GM12878 (cell line): ENCODE measurements around the gene SYTL4. TPM values are rescaled to one million over a fixed set of nuclear protein-coding genes. Genes with fewer than 3 reads are reported as not detected.

Experiments
- ATAC-seq: fragments of 200-7000 bp; cut with Tn5 transposase; 3 replicates; pipeline ENCODE4 v1.9.1; 2020; ENCODE audit warnings: mild to moderate bottlenecking, moderate library complexity
- BruUV-seq: library from RNA; stranded (reverse); fragments of 400-500 nt; replicated peaks from 2 replicates; lab custom pipeline; 2021; lab: Mats Ljungman, UMichigan
- CTCF ChIA-PET: fragments of 300-600 bp; sonication (Branson Sonifier 250); formaldehyde crosslinking; extraction: SDS; loops from one replicate; lab custom pipeline; 2021; ENCODE audit warnings: inconsistent platforms; lab: Yijun Ruan, JAX
- POLR2A ChIA-PET: fragments of 350-600 bp; formaldehyde crosslinking; extraction: SDS; loops from one replicate; lab custom pipeline; 2021; ENCODE audit warnings: inconsistent platforms; lab: Charles Lee
- RAD21 ChIA-PET: fragments of 300-600 bp; sonication (Branson Sonifier 250); formaldehyde crosslinking; loops from one replicate; lab custom pipeline; 2023; ENCODE audit warnings: antibody characterized with exemption; ENCODE audit not compliant: unreplicated experiment; lab: Charles Lee
- SMC1A ChIA-PET: fragments of 300-600 bp; sonication (Branson Sonifier 250); formaldehyde crosslinking; loops from one replicate; lab custom pipeline; 2023; ENCODE audit not compliant: unreplicated experiment, uncharacterized antibody; lab: Charles Lee
- DNase-seq: peaks from one replicate; pipeline ENCODE4 v3.0.0-alpha.2; 2011; ENCODE audit warnings: low read depth, low spot score
- FAIRE-seq: peaks from 3 replicates; lab custom pipeline; 2011; peaks lifted over from hg19 to GRCh38; lab: Jason Lieb, UNC
- H2AFZ ChIP-seq: 2 replicates; pipeline ENCODE4 v1.6.0; 2011; ENCODE audit warnings: low read depth, low read length, control low read depth; ENCODE audit not compliant: control insufficient read depth
- H3K27ac ChIP-seq: 2 replicates; pipeline ENCODE4 v1.5.1; 2011; ENCODE audit warnings: control low read depth; ENCODE audit not compliant: control insufficient read depth, insufficient read depth
- H3K27me3 ChIP-seq, 2 experiments: replicated peaks in 1 of 2; 2 replicates each; pipeline versions ENCODE4 v1.6.0 to v1.6.1; 2011; ENCODE audit warnings: low read length in 1 of 2; ENCODE audit not compliant: control insufficient read depth in 2 of 2, insufficient read depth in 2 of 2
- H3K36me3 ChIP-seq, 2 experiments: 2 replicates each; pipeline ENCODE4 v1.5.1; 2011; ENCODE audit warnings: low read length in 1 of 2; ENCODE audit not compliant: control insufficient read depth in 2 of 2, insufficient read depth in 2 of 2
- H3K4me1 ChIP-seq: 2 replicates; pipeline ENCODE4 v1.6.1; 2011; ENCODE audit warnings: mild to moderate bottlenecking, low read length, moderate library complexity, mixed read lengths; ENCODE audit not compliant: control insufficient read depth, insufficient read depth
- H3K4me2 ChIP-seq: 2 replicates; pipeline ENCODE4 v1.6.0; 2011; ENCODE audit warnings: control low read depth; ENCODE audit not compliant: control insufficient read depth, insufficient read depth
- H3K4me3 ChIP-seq: fragments of 200-600 bp; sonication (generic); 2 replicates; pipeline ENCODE4 v1.5.1; 2016
- H3K79me2 ChIP-seq: 2 replicates; pipeline ENCODE4 v1.6.0; 2011; ENCODE audit warnings: low read length; ENCODE audit not compliant: control insufficient read depth, insufficient read depth
- H3K9ac ChIP-seq: 2 replicates; pipeline ENCODE4 v1.8.0; 2011; ENCODE audit warnings: low read length, control low read depth, mixed read lengths; ENCODE audit not compliant: control insufficient read depth, insufficient read depth
- H3K9me3 ChIP-seq: replicated peaks from 3 replicates; pipeline ENCODE4 v1.5.1; 2011; ENCODE audit warnings: mild to moderate bottlenecking, low read length; ENCODE audit not compliant: control insufficient read depth, insufficient read depth
- H4K20me1 ChIP-seq: 2 replicates; pipeline ENCODE4 v1.6.0; 2011; ENCODE audit not compliant: control insufficient read depth, insufficient read depth
- ASH2L ChIP-seq: fragments of 300-600, 200-600 bp; sonication (generic); IDR thresholded peaks from 2 replicates; pipeline ENCODE4 v1.6.1; 2017; ENCODE audit warnings: low read depth, mild to moderate bottlenecking, borderline replicate concordance
- FOXK2 ChIP-seq: fragments of 450-650 bp; IDR thresholded peaks from 2 replicates; pipeline ENCODE4 v1.6.1; 2017; ENCODE audit warnings: mild to moderate bottlenecking, moderate library complexity
- RAD21 ChIP-seq: IDR thresholded peaks from 2 replicates; pipeline ENCODE4 v1.6.1; 2011; ENCODE audit warnings: mild to moderate bottlenecking, low read depth, low read length, moderate library complexity; ENCODE audit not compliant: insufficient read depth
- SMC3 ChIP-seq: IDR thresholded peaks from 2 replicates; pipeline ENCODE4 v1.6.1; 2011; ENCODE audit warnings: low read length, improper control_type of control experiment, borderline replicate concordance
- YBX1 ChIP-seq: fragments of 450-650 bp; IDR thresholded peaks from 2 replicates; pipeline ENCODE4 v1.6.1; 2016; ENCODE audit warnings: antibody characterized with exemption
- WGBS: methylation state at CpG from one replicate; pipeline ENCODE4 v1.1.6; 2016; ENCODE audit warnings: low lambda C conversion rate; ENCODE audit not compliant: insufficient replicate concordance, insufficient coverage; ENCODE audit errors: missing lambda C conversion rate; 5-methylcytosine and 5-hydroxymethylcytosine counted together
- in situ Hi-C: fragments of 300-500 bp; cut with MboI; formaldehyde crosslinking; loops from 9 replicates; pipeline ENCODE4 v1.14.3; 2018; ENCODE audit warnings: mixed read lengths
- intact Hi-C: fragments of 100-400 bp; cut with micrococcal nuclease; formaldehyde crosslinking; loops from one replicate; pipeline ENCODE4 v1.14.2; 2022; ENCODE audit not compliant: unreplicated experiment
- polyA plus RNA-seq, 11 experiments: library from polyadenylated mRNA; depleted of rRNA in 4 of 11; unstranded in 6 of 11; stranded (reverse) in 5 of 11; fragments of >200 nt; fragmentation: Nextera tagmentation in 4 of 11; fragmentation: Illumina TruSeq in 1 of 11; extraction: Ambion mirVana in 4 of 11; extraction: Trizol in 1 of 11; gene quantifications; 1 replicate in 1 of 11; 2 replicates in 10 of 11; pipeline versions ENCODE4 v1.2.1 to v1.2.3, GENCODE V29; 2011 to 2016; ENCODE audit warnings: inconsistent platforms in 2 of 11, missing spikeins in 2 of 11, low read depth in 1 of 11
- total RNA-seq, 4 experiments: library from RNA; depleted of rRNA in 3 of 4; stranded (reverse); fragments of >200 nt in 3 of 4; fragmentation: Illumina TruSeq in 1 of 4; extraction: Trizol in 1 of 4; gene quantifications; 2 replicates each; pipeline versions ENCODE4 v1.2.1 to v1.2.3, GENCODE V29; 2013 to 2021
- TF ChIP-seq, protein P1 (sequence below): fragments of 450-650 bp; formaldehyde crosslinking; IDR thresholded peaks from 2 replicates; pipeline ENCODE4 v1.4.0; 2022; ENCODE audit warnings: mild to moderate bottlenecking, moderate library complexity

Gene SYTL4
- total and polyA plus RNA-seq, 10 of the 15 experiments (the other 5 are each of a cell fraction or from before 2014, with no cell fraction given), result 0.07 to 0.74 (median 0.19) TPM; not detected in 2

DNA sequence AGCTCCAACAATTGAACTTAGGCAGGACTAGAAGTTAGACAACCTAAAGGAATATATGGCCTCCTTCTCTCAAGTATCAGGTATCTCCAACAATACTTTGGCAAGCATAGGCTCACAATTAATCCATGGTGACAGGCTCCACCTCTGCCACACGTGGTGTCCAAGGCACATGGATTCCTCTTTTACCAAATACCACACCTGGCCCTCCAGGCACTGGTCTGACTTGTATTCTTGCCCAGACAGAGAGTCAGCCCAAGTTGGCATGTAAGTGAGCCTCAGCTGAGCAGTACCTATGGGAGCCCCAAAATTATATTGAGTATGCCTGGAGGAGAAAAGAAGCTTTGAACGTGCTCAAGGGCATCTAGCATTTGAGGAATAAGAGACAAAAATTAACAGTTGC lies 68.3 kb downstream of the SYTL4 start (continued):
- no peak for TF ChIP-seq RAD21
- TF ChIP-seq, protein P1, sequence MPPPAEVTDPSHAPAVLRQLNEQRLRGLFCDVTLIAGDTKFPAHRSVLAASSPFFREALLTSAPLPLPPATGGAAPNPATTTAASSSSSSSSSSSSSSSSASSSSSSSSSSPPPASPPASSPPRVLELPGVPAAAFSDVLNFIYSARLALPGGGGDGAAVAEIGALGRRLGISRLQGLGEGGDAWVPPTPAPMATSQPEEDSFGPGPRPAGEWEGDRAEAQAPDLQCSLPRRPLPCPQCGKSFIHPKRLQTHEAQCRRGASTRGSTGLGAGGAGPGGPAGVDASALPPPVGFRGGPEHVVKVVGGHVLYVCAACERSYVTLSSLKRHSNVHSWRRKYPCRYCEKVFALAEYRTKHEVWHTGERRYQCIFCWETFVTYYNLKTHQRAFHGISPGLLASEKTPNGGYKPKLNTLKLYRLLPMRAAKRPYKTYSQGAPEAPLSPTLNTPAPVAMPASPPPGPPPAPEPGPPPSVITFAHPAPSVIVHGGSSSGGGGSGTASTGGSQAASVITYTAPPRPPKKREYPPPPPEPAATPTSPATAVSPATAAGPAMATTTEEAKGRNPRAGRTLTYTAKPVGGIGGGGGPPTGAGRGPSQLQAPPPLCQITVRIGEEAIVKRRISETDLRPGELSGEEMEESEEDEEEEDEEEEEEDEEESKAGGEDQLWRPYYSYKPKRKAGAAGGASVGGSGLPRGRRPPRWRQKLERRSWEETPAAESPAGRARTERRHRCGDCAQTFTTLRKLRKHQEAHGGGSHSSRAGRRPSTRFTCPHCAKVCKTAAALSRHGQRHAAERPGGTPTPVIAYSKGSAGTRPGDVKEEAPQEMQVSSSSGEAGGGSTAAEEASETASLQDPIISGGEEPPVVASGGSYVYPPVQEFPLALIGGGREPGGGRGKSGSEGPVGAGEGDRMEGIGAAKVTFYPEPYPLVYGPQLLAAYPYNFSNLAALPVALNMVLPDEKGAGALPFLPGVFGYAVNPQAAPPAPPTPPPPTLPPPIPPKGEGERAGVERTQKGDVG (CRISPR knock-in tag), result no peak

DNA sequence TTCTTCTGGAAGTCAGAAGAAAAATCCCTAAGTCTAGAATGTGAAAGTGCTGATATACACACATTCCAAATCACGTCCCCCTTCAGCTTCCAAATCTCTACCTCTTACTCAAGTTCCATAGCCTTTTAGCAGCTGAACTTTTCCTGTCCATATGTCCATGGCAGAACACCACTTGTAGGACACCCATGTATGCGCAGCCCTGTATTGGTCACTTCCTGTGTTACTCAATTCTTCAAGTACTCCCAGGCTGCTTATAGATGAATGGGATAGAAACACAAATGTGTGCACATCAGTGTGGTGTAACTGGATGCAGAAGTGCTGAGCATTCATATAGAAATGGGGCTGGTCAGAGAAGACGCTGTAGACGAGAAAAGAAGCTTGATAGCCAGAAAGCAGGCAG lies 69.1 kb downstream of the SYTL4 start:
- intact Hi-C loops (no loop called here), in situ Hi-C loops (no loop called here)
- H2AFZ ChIP-seq, result no peak overlapping the region
- SMC1A ChIA-PET, result interaction anchor here (1.0 kb wide), 1 partner anchor 12 kb away, joined by 3 read pairs; no protein-coding TSS in a partner anchor
- no peak for FAIRE-seq
- H3K36me3 ChIP-seq, result no peaks in the 10 kb centered on the region
- no peak overlapping the region for H3K4me3 ChIP-seq
- no peak overlapping the region for H3K27ac ChIP-seq
- no peak for TF ChIP-seq ASH2L
- TF ChIP-seq SMC3, result no peak
- TF ChIP-seq YBX1, result no peak
- no peak for TF ChIP-seq FOXK2
- CTCF ChIA-PET, result interaction anchor here (1.5 kb wide), 1 partner anchor 8 kb away, joined by 4 read pairs; no protein-coding TSS in a partner anchor
- no peaks in the 10 kb centered on the region for H3K79me2 ChIP-seq
- H3K9me3 ChIP-seq, result no peaks in the 10 kb centered on the region
- no peaks in the 10 kb centered on the region for H3K4me1 ChIP-seq
- no peaks in the 10 kb centered on the region for H3K27me3 ChIP-seq
- no peak for DNase-seq
- 60% methylated on average over 4 of the region's 4 CpGs for WGBS
- no TSS peak for BruUV-seq
- POLR2A ChIA-PET, result no interaction called here
- H4K20me1 ChIP-seq, result no peaks in the 10 kb centered on the region
- H3K9ac ChIP-seq, result no peak overlapping the region
- ATAC-seq, result no peak
- RAD21 ChIA-PET, result no interaction called here
- no peak overlapping the region for H3K4me2 ChIP-seq
